K562 (cell line): ENCODE measurements around the gene LZTR1. TPM values are rescaled to one million over a fixed set of nuclear protein-coding genes. Genes with fewer than 3 reads are reported as not detected.

Experiments
- CBFB ChIP-seq: sonication (generic); formaldehyde crosslinking; IDR thresholded peaks from 2 replicates; pipeline ENCODE4 v1.4.0; 2020; ENCODE audit warnings: mild to moderate bottlenecking, missing genetic modification reagents
- DMBX1 ChIP-seq: fragments of 250-450 bp; sonication (Bioruptor Pico); IDR thresholded peaks from 2 replicates; pipeline ENCODE4 v1.8.0; 2022; ENCODE audit warnings: inconsistent platforms, mild to moderate bottlenecking, moderate library complexity, borderline replicate concordance
- NRF1 ChIP-seq, 2 experiments: fragments of 450-650 bp; IDR thresholded peaks in 1 of 2; conservative IDR thresholded peaks in 1 of 2; 2 replicates each; pipeline ENCODE4 v1.6.1; 2014; ENCODE audit warnings: mild to moderate bottlenecking in 2 of 2
- ZBTB17 ChIP-seq: fragments of 450-650 bp; formaldehyde crosslinking; IDR thresholded peaks from 2 replicates; pipeline ENCODE4 v1.4.0; 2020; ENCODE audit warnings: mild to moderate bottlenecking
- ZFP1 ChIP-seq: fragments of 450-650 bp; formaldehyde crosslinking; IDR thresholded peaks from 2 replicates; pipeline ENCODE4 v1.4.0; 2020; ENCODE audit warnings: mild to moderate bottlenecking, mixed read lengths
- ZNF586 ChIP-seq: fragments of 450-650 bp; formaldehyde crosslinking; conservative IDR thresholded peaks from 2 replicates; pipeline ENCODE4 v1.4.0; 2020; ENCODE audit warnings: mild to moderate bottlenecking, moderate library complexity
- polyA plus RNA-seq, 8 experiments: library from polyadenylated mRNA; depleted of rRNA in 4 of 8; stranded (reverse) in 5 of 8; unstranded in 3 of 8; fragments of >200 nt; fragmentation: Nextera tagmentation in 2 of 8; fragmentation: Illumina TruSeq in 1 of 8; extraction: Ambion mirVana in 2 of 8; extraction: Trizol in 1 of 8; gene quantifications; 2 replicates each; pipeline versions ENCODE4 v1.2.1 to v1.2.3, GENCODE V29; 2011 to 2014; ENCODE audit warnings: inconsistent platforms in 1 of 8, missing spikeins in 1 of 8
- total RNA-seq, 7 experiments: library from RNA; depleted of rRNA in 6 of 7; stranded (reverse); fragments of >200 nt in 6 of 7; fragmentation: Illumina TruSeq in 2 of 7; extraction: Trizol in 2 of 7; gene quantifications; 2 replicates each; pipeline versions ENCODE4 v1.2.1 to v1.2.3, GENCODE V29; 2011 to 2021; ENCODE audit warnings: low replicate concordance in 1 of 7
- TF ChIP-seq, protein P1 (sequence below), 2 experiments: fragments of 450-650 bp in 1 of 2; sonication (generic) in 1 of 2; formaldehyde crosslinking in 1 of 2; IDR thresholded peaks; 2 replicates each; pipeline versions ENCODE4 v1.7.1 to v1.9.0; 2016 to 2022; ENCODE audit warnings: inconsistent platforms in 1 of 2, mild to moderate bottlenecking in 1 of 2, missing genetic modification reagents in 1 of 2

Gene LZTR1
- total and polyA plus RNA-seq, 9 of the 15 experiments (the other 6 are each of a cell fraction or from before 2014, with no cell fraction given) = 2.2 to 135 (median 63.0) TPM

DNA sequence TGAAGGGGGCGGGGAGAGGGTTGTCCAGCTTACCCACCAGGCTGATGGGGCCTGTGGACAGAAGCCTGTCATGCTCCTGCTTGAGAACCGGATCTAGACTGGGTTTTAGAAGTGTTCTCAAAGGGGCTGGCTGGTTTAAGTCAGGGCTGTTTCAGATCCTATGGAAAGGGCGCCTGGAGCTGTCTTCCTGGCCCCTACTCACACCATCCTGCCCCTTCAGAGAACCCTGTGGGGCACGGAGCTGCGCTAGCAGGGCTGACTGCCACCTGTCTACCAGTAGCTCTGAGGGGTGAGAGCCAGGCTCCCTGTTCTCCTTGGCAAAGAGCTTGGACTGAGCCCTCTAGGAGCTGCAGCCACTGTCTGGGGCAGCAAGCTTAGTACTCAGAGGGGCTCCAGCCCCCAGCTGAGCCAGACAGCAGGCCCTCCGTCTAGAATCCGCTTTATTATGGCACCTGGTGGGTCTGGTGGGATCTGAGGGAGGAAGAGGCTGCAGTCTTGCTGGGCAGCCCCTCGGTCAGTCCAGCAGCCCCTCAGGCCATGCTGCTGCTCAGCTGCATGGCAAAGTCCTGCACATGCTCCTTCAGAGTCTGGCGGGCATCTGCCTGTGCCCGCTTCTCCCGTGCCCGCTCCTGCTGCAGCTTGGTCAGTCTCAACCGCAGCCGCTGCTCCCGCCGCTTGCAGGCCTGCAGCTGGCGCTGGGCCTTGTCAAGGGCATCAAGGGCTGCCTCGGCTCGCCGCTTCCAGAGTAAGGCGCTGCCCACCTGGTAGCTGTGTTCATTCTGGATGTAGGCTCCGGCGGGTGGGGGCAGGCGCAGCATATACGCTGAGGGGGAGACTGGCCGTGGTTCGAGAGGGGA lies 17.5 kb downstream of the LZTR1 start (continued):
- TF ChIP-seq, protein P1, sequence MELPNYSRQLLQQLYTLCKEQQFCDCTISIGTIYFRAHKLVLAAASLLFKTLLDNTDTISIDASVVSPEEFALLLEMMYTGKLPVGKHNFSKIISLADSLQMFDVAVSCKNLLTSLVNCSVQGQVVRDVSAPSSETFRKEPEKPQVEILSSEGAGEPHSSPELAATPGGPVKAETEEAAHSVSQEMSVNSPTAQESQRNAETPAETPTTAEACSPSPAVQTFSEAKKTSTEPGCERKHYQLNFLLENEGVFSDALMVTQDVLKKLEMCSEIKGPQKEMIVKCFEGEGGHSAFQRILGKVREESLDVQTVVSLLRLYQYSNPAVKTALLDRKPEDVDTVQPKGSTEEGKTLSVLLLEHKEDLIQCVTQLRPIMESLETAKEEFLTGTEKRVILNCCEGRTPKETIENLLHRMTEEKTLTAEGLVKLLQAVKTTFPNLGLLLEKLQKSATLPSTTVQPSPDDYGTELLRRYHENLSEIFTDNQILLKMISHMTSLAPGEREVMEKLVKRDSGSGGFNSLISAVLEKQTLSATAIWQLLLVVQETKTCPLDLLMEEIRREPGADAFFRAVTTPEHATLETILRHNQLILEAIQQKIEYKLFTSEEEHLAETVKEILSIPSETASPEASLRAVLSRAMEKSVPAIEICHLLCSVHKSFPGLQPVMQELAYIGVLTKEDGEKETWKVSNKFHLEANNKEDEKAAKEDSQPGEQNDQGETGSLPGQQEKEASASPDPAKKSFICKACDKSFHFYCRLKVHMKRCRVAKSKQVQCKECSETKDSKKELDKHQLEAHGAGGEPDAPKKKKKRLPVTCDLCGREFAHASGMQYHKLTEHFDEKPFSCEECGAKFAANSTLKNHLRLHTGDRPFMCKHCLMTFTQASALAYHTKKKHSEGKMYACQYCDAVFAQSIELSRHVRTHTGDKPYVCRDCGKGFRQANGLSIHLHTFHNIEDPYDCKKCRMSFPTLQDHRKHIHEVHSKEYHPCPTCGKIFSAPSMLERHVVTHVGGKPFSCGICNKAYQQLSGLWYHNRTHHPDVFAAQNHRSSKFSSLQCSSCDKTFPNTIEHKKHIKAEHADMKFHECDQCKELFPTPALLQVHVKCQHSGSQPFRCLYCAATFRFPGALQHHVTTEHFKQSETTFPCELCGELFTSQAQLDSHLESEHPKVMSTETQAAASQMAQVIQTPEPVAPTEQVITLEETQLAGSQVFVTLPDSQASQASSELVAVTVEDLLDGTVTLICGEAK (IDR thresholded peaks at IDR 0.05) = no peak
- TF ChIP-seq, protein P1 (CRISPR knock-in tag; IDR thresholded peaks at IDR 0.05) = no peak
- TF ChIP-seq ZFP1 (0 out of 2 replicates have a peak, but pooled peaks have one; percentile 6), ZBTB17 (CRISPR knock-in tag) (peak; percentile 39; the same call in 1 of the 2 replicates), CBFB (CRISPR knock-in tag) (no peak), ZNF586 (CRISPR knock-in tag) (0 out of 2 replicates have a peak, but pooled peaks have one; percentile 10), NRF1 (conservative IDR thresholded peaks at IDR 0.05 in 1 of 2, IDR thresholded peaks at IDR 0.05 in 1 of 2) (no peak), DMBX1 (CRISPR knock-in tag) (no peak)
- TF ChIP-seq, all 486 proteins: peak for 26
